ENCODE results near the gene RCBTB2.

- TF ChIP-seq CTCF (IDR thresholded peaks at IDR 0.05 in 8 of 11, conservative IDR thresholded peaks at IDR 0.05 in 3 of 11) (no peak), POLR2A (IDR thresholded peaks at IDR 0.05) (no peak)
These were observed 40.8 kb downstream of the RCBTB2 start for GRCh38 chr13:48492096-48492440.

Data from spleen (tissue), 7 donors.